Body of pancreas (tissue), 4 donors: ENCODE results near the gene ADAMTS15. TPM values are rescaled to one million over a fixed set of nuclear protein-coding genes. Genes with fewer than 3 reads are reported as not detected.

Source experiments
- ATAC-seq: fragments of 150-250 bp; one replicate; pipeline ENCODE4 v1.9.1; 2016
- DNase-seq, 4 donors: peaks; one replicate each; pipeline ENCODE4 v3.0.0-alpha.2; 2019
- H3K27ac ChIP-seq, 4 donors: fragments of 200-600 bp; sonication (generic); 1 replicate in 3 of 4; 2 replicates in 1 of 4; pipeline versions ENCODE4 v1.5.1 to v1.6.1; 2016 to 2019; ENCODE audit warnings: mild to moderate bottlenecking in 1 of 4, mixed read lengths in 1 of 4, moderate library complexity in 1 of 4
- H3K27me3 ChIP-seq, 2 donors: fragments of 200-600 bp; sonication (generic); one replicate each; pipeline ENCODE4 v1.6.0; 2016; ENCODE audit warnings: mild to moderate bottlenecking in 1 of 2
- H3K36me3 ChIP-seq, 2 donors: fragments of 200-600 bp; sonication (generic); replicated peaks in 1 of 2; 2 replicates each; pipeline ENCODE4 v1.5.1; 2016; ENCODE audit warnings: low read depth in 2 of 2; ENCODE audit not compliant: insufficient read depth in 1 of 2
- H3K4me1 ChIP-seq: fragments of 200-600 bp; sonication (generic); one replicate; pipeline ENCODE4 v1.6.0; 2016
- H3K4me3 ChIP-seq, 2 donors: fragments of 200-600 bp; sonication (generic); 1 replicate in 1 of 2; 2 replicates in 1 of 2; pipeline ENCODE4 v1.5.1; 2016 to 2019
- H3K9me3 ChIP-seq, 3 donors: fragments of 200-600 bp; sonication (generic); 1 replicate in 2 of 3; 2 replicates in 1 of 3; pipeline ENCODE4 v1.5.1; 2016
- CTCF ChIP-seq, 7 experiments: fragments of 450-650 bp in 4 of 7; fragments of 200-600 bp in 3 of 7; sonication (generic) in 3 of 7; IDR thresholded peaks; one replicate each; pipeline ENCODE4 v1.5.1; 2016 to 2019; ENCODE audit warnings: antibody characterized with exemption in 7 of 7
- POLR2A ChIP-seq, 3 donors: fragments of 450-650 bp; IDR thresholded peaks; one replicate each; pipeline ENCODE4 v1.6.1; 2016; ENCODE audit warnings: antibody characterized with exemption in 3 of 3, mild to moderate bottlenecking in 2 of 3
- WGBS, 2 donors: methylation state at CpG; one replicate each; pipeline ENCODE4 v1.1.5; 2017; 5-methylcytosine and 5-hydroxymethylcytosine counted together
- intact Hi-C: fragments of 100-400 bp; cut with DNase I; formaldehyde crosslinking; loops from one replicate; pipeline ENCODE4 v1.15.1; 2023
- total RNA-seq, 2 donors: library from RNA; depleted of rRNA; stranded (reverse); fragments of >200 nt; gene quantifications; one replicate each; pipeline ENCODE4 v1.1.0, GENCODE V29; 2016

ADAMTS15 gene
- total RNA-seq, 2 donors from 2014 or later, result 0.52 to 5.3 TPM

DNA sequence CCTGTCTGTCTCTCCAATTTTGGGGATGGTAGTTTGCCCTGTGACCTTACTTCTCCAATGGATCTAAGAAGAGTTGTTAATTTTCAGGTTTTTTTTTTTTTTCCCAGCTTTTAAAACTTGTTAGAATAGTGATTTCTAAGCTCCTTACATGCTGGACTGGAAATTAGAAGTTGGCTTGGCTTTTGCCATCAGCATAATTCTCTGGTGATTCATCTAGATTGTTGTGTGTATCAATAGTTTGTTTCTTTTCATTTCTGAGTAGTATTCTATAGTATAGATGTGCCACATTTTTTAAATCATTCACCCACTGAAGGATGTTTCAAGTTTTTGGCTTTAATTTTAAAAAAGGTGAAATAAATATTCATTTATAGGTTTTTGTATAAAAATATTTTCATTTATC lies 51.4 kb downstream of the ADAMTS15 start:
- Histone ChIP-seq H3K27ac (no peak overlapping the region), H3K4me3 (no peak overlapping the region), H3K27me3 (no peaks in the 10 kb centered on the region), H3K4me1 (no peaks in the 10 kb centered on the region), H3K9me3 (no peaks in the 10 kb centered on the region), H3K36me3 (no peaks in the 10 kb centered on the region)
- no peak for ATAC-seq
- no peak for DNase-seq
- no peak for TF ChIP-seq CTCF (IDR thresholded peaks at IDR 0.05)
- no peak for TF ChIP-seq POLR2A (IDR thresholded peaks at IDR 0.05)
- intact Hi-C loops, result no loop called here

- no peak overlapping the region for H3K27ac ChIP-seq
- WGBS, 2 donors, result 82 to 91% methylated on average over 1 of the region's 1 CpG
- no peak for DNase-seq
- no peak overlapping the region for H3K4me3 ChIP-seq
- intact Hi-C loops, result no loop called here
- H3K36me3 ChIP-seq, result no peaks in the 10 kb centered on the region
- H3K9me3 ChIP-seq, result no peaks in the 10 kb centered on the region
- ATAC-seq, result no peak
- no peaks in the 10 kb centered on the region for H3K4me1 ChIP-seq
- no peaks in the 10 kb centered on the region for H3K27me3 ChIP-seq
- TF ChIP-seq POLR2A (IDR thresholded peaks at IDR 0.05) (no peak), CTCF (IDR thresholded peaks at IDR 0.05) (no peak)
These were observed 55.9 kb downstream of the ADAMTS15 start for GRCh38 chr11:130504317-130504716.

DNA sequence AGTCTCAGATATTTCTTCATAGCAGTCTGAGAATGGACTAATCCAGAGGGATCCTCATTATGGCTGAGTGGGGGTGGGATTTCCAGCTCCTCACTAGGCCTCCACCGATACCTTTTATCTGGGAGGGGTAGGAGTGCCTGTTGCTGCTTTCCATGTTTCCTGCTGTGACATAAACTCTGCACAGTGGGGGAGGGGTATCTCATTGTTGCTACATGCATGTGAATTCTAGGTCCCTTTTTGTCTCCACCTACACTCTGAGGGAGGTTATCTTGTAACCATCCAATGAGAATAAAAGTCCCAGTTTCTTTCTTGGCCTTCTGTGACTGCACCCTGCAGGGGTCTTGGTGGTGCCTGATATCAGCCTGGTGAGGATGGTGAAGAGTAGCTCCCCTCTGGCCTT lies 60.5 kb downstream of the ADAMTS15 start:
- DNase-seq (no peak), ATAC-seq (no peak)
- no peaks in the 10 kb centered on the region for H3K9me3 ChIP-seq
- intact Hi-C loops, result no loop called here
- TF ChIP-seq CTCF (IDR thresholded peaks at IDR 0.05), result no peak
- TF ChIP-seq POLR2A (IDR thresholded peaks at IDR 0.05), result no peak
- no peaks in the 10 kb centered on the region for H3K27me3 ChIP-seq
- 94 to 100% methylated on average over 1 of the region's 1 CpG for WGBS, 2 donors
- peaks cover 9% of the 10 kb centered on the region for H3K4me1 ChIP-seq
- H3K4me3 ChIP-seq, result no peak overlapping the region
- no peak overlapping the region for H3K27ac ChIP-seq
- H3K36me3 ChIP-seq, result no peaks in the 10 kb centered on the region

GRCh38 chr11:130509942-130510341 lies 61.5 kb downstream of the ADAMTS15 start:
- DNase-seq, result no peak
- Histone ChIP-seq H3K36me3 (no peaks in the 10 kb centered on the region), H3K27me3 (no peaks in the 10 kb centered on the region), H3K4me3 (no peak overlapping the region), H3K9me3 (no peaks in the 10 kb centered on the region), H3K27ac (no peak overlapping the region), H3K4me1 (peaks cover 9% of the 10 kb centered on the region)
- no peak for TF ChIP-seq POLR2A (IDR thresholded peaks at IDR 0.05)
- TF ChIP-seq CTCF (IDR thresholded peaks at IDR 0.05), result no peak
- WGBS, 2 donors, result 85 to 93% methylated on average over 2 of the region's 2 CpGs
- intact Hi-C loops, result no loop called here
- ATAC-seq, result no peak

DNA sequence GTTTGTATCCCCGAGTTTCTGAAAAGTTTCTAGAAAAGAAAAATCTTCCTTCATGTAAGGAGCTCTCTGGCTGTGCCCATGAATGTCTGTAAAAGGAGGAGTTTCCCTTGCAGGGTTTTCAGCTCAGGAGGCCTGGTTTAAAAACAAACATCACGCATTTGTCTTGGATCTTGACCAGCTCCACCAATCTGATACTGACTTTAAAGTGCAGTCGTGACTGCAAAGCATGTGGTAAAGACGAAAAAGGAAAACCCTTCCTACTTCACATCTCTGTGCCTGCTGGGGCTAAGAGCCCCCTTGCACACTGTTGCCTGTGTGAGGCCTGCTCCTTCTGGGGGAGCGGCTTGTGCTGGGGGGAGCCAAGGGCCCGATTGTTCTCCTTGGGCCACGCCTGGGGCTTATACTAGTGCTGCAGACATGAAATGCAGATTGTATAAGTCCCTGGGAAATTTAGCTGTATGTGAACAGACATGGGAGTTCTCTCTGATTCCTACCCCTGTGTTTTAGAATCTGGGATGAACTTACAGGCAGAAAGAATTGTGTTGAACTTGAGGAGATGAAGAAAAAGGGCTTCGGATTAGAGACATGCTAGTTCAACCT lies 62.1 kb downstream of the ADAMTS15 start:
- Histone ChIP-seq H3K4me1 (peaks cover 9% of the 10 kb centered on the region), H3K4me3 (no peak overlapping the region), H3K9me3 (no peaks in the 10 kb centered on the region), H3K36me3 (no peaks in the 10 kb centered on the region), H3K27me3 (no peaks in the 10 kb centered on the region), H3K27ac (peak overlapping the region in 1 of 4 donors; percentile 15)
- intact Hi-C loops, result no loop called here
- ATAC-seq (no peak), DNase-seq (peak in 3 of 4 donors; percentile 49 to 56 (median 53))
- WGBS, 2 donors, result 42 to 59% methylated on average over 8 of the region's 8 CpGs
- no peak for TF ChIP-seq POLR2A (IDR thresholded peaks at IDR 0.05)
- no peak for TF ChIP-seq CTCF (IDR thresholded peaks at IDR 0.05)
